HG03432 (cell line): Measurements from ENCODE around the gene SH3BP2.

Experiments
- ATAC-seq: cut with Tn5 transposase; IDR thresholded peaks from one replicate; pipeline ENCODE4 v1.9.1; 2021; ENCODE audit warnings: mild to moderate bottlenecking, moderate library complexity; ENCODE audit not compliant: unreplicated experiment

The SH3BP2 gene

DNA sequence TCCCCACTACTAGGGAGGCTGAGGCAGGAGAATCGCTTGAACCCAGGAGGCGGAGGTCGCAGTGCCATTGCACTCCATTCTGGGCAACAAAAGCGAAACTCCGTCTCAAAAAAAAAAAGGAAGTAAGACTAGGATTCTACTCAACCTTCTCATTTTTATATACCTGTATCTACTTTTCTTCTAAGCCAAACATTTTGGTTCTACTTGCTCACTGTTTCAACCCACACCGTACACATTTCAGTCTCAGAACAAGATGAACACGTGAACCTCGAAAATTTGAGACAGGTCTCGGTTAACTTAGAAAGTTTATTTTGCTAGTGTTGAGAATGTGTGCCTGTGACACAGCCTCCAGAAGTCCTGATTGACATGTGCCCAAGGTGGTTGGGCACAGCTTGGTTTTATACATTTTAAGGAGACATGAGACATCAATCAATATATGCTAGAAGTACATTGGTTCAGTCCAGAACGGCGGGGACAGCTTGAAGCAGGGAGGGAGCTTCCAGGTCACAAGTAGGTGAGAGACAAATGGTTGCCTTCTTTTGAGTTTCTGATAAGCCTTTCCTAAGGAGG is 54.5 kb downstream of the SH3BP2 start:
- no peak for ATAC-seq

DNA sequence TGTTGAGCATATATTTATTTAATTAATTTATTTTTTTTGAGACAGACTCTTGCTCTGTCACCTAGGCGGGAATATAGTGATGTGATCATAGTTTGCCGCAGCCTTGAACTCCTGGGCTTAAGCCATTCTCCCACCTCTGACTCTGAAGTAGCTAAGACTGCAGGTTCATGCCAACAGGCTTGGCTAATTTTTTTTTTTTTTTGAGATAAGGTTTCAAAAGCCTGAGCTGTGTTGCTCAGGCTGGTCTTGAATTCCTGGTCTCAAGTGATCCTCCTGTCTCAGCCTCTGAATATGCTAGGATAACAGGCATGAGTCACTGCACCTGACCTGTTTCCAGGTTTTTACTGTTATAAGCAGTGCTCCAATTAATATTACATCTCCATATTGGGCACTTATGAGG is 55.6 kb downstream of the SH3BP2 start:
- ATAC-seq, result no peak

DNA sequence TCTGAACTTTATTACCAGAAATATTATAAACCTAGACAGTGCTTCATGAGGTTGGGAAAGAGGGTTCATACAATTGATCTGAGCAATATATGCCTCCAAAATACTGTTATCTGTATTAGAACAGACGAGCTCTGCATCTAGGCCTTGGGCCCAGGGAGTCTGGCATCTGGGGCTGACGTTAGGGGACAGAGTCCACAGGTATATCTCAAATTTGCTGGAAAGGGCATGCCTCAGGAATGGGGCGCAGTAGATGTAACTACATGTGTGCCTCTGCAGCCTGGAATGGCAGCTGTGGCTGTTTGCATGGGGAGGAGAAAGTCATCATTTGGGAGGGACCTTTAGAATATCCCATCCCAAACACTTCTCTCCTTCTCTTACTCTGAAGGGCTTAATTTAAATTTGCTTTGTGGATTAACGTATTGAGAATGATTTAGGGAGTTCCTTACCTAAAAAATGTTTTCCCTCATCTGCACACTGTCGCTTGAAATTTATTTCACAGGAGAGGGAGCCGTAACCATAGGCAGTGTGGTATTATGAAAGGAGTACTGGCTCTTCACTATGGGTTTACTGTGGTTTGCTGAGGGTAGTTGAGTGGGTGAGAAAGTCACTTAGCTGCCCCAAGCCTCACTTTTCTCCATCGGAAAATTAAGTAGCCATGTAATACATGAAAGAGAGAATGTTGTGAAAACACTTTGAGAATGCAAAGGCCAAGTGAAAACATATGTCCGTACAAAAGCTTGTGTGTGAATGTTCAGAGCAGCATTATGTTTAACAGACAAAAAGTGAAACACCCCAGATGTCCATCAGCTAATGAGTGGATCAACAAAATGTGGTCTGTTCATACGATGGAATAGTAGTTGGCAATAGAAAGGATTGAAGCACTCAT is 56.6 kb downstream of the SH3BP2 start:
- no peak for ATAC-seq

DNA sequence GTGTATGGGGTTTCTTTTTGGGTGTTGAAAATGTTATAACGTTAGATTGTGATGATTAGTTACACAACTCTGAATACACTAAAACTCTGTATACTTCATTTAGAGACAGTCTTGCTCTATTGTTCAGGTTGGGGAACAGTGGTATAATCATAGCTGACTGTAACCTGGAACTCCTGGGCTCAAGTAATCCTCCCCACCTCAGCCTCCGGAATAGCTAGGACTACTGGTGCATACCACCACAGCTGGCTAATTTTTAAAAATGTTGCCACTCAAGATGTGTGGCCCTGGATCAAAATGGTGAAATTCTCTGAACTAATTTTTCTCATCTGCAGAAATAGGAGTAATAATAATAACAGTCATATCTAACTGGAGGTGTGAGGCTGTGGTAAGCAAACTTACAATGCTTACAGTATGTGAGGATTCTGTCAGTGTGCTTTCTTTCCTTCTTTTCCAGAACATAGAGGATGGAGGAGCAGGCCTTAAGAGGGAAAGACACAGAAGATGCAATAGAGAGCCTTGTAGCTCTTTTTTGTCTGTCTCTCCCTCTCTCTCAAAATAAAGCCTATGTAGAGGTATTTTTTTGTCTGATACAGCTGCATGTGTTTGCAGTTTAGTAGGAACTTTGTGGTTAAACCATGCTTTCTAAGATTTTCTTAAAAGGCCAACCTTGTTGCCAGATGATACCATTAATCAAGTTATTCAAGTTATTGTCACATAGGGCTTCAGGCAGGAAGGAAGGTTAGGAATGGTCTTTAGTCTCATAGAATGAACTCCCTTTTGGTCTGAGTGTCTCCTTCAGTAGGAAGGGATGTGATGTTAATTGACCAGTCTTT is 58.3 kb downstream of the SH3BP2 start:
- ATAC-seq, result no peak

DNA sequence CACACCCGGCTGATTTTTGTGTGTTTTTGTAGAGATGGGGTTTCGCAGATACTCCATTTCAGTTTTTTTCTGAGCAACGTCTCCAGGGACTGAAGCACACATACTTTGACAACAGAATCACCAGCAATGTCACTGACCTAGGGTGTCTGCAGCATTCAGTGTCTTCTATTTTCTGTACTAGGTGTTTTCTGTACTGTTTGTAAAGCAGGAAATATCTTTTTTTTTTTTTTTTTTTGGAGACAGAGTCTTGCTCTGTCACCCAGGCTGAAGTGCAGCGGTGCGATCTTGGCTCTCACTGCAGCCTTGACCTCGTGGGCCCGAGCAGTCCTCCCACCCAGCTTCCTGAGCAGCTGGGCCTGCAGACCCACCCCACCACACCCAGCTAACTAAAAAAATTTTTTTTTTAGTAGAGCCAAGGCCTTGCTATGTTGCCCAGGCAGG is 59.6 kb downstream of the SH3BP2 start:
- ATAC-seq, result peak; percentile 60

DNA sequence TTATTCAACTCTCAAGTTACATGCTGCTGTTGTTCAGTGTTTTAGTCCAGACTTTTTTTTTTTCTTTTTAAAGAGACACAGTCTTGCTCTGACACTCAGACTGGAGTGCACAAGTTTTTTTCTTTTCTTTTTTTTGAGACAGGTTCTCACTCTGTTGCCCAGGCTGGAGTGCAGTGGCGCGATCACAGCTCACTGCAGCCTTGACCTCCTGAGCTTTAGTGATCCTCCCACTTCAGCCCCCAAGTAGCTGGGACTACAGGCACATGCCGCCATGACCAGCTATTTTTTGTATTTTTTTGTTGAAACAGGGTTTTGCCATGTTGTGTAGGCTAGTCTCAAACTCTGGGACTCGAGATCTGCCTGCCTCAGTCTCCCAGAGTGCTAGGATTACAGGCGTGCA is 62.7 kb downstream of the SH3BP2 start:
- no peak for ATAC-seq

DNA sequence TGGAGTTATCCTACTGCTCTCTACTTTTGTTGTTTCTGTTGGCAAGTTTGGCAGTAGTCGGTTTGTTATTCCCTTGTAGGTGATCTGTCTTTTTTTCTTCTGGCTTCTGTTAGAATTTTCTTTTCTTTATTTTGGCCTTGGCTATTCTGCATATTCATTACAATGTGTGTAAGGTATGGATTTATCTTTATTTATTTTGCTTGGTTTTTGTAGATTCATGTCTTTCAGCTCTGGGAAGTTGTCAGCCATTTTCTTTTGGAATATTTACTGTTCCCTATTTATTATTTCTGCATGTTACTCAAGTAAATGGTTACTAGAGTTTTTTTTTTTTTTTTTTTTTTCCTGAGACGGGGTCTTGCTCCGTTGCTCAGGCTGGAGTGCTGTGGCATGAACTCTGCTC is 63.4 kb downstream of the SH3BP2 start:
- no peak for ATAC-seq

DNA sequence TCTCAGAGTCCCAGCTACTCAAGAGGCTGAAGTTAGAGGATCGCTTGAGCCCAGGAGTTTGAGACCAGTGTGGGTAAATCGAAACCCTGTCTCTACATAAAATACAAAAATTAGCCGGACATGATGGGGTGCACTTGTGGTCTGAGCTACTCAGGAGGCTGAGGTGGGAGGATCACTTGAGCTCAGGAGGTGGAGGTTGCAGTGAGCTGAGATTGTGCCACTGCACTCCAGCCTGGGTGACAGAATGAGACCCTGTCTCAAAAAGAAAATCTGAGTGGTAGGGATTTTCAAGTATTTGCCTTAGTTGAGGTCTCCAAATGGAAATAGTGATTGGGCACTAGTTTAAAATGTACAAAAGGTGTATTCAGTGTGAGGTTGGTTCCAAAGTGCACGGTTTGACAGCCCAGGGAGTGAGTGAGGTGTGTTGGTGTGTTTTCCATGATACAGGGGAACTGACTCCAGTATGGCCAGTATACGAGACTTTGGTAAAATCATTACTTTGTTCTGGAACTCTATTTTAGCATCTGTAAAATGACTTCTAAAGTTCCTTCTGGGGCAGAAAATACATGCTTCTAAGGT is 64.6 kb downstream of the SH3BP2 start:
- no peak for ATAC-seq

DNA sequence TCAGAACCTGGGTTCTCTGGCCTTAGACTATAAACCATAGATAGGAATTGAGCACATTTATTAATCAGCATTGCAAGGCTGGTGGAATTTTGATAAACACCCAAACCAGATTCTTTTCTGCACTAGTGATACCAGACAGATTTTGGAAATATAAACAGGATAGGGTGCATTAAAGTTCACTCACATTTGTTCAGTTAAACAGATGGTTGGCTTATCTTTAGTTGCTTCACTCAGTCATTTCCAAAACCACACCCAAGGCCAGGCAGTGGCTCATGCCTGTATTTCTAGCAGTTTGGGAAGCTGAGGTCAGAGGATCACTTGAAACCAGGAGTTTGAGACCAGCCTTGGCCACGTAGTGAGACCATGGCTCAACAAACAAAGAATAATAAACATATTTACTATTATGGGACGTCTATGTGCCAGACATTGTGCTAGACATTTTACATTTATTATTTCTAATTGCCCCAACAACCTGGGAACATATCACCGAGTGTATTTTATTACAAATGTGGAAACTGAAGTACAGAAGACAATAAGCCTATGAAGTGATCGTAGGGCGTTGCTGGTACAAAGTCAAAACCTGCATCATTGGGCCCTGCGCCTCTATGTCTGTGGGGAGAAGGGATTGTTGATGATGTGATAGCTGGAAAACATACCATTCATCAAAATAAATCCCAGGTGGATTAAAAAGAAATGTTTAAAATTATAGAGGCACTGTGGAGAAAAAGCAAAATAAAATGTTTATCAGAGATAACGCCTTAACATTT is 65.7 kb downstream of the SH3BP2 start:
- ATAC-seq, result no peak

DNA sequence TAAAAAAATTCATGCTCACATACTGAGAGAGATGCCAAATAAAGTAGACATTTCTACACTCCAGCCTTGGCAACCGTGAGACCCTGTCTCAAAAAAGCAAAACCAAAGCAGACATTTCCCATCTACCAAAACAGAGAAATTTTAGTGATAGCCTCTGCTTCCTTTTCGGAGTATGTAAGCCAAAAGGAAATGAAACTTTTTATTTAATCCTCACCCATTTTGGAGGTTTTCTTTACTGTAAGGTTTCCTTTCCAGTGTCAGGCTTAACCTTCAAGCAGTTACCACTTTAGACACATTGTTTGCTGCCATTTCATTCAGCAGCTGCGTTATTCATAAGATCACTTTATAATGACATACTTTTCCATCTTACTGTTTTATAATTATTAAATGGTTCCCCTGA is 66.6 kb downstream of the SH3BP2 start:
- ATAC-seq, result no peak

DNA sequence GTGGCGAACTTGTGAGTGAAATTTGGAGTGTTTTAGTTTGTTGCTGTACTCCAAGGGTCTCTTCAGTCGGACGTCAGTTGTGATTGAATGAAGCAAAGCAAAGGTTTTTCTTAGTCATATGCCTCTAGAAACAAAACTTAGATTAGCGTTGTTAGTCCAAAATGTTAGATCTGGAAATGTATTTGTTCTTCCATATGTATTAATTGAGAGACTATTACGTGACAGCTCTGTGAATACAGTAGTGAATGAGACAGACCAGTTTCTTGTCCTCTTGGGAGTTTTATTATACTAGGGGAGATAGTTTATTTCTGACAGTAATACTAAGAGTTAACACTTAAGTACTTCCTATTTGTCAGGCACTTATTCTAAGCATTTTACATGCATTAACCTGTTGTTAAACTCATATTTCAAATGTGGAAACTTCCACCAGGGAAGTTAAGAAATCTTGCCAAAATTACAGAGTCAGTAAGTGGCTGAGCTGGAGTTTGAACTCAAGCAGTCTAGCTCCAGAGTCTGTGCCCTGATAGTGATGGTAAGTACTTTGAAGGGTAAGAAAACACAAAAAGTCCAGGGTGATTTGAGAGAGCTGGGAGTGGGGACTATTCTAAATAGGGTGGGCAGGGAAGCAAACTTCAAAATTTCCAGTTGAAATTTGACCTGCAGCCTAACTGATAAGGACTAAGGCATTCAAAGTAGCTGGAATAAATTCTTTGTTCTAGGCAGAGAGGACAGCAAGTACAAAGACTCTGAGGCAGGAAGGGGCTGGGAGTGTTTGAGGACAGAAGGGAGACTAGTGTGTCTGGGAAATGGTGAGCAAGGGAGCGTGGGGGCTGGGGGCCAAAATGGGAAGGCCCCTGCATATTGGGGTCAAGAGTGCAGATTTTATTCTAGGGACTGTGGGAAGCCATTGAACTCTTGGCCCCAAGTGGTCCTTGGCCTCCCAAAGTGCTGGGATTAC is 67.8 kb downstream of the SH3BP2 start:
- no peak for ATAC-seq

DNA sequence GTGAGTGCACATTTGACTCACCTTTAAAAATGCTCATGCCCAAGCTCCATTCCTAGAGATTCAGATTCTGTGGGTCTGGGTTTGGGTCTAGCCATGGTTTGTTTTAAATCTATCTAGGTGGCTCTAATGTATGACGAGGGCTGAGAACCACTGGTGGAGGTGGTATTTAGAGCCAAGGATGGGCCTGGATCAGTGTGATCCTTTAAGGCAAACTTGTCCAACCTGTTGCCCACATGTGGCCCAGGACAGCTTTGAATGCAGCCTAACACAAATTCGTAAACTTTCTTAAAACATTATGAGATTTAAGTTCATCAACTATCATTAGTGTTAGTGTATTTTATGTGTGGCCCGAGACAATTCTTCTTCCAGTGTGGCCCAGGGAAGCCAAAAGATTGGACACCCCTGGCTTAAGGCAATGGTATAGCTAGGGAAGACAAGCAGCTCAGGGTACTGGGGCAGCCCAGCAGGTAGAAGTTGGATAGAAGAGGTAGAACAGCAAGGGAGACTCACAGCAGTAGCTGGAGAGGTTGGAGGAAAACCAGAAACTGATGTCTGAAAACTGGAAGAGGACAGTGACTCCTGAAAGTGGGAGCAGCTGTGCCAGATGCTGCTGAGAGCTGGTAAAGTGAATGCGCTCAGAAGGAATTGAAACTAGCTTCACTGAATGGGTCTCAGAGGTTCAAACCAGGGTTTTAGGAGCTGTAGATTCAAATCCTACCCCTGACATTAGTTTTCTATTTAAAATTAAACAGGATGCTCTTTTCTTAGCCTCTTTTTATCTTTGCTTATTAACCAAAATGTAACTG is 68.9 kb downstream of the SH3BP2 start:
- no peak for ATAC-seq

DNA sequence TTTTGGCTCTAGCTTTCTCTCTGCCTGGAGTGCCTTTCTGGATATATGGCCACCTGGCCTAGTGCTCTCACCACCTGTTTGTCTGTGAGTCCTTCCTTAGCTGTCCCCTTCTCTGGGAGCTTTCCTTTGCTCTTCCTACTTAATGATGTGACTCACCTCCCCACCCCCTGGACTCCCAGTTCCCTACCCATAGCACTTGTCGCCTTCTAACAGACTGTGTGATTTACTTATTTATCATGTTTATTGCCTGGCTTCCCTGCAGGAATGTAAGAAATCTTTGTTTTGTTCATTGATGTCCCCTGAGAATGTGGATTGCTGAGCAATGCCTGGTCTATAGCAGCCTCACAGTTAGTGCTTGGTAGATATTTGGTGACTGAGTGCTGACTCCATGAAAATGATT is 69.6 kb downstream of the SH3BP2 start:
- no peak for ATAC-seq

DNA sequence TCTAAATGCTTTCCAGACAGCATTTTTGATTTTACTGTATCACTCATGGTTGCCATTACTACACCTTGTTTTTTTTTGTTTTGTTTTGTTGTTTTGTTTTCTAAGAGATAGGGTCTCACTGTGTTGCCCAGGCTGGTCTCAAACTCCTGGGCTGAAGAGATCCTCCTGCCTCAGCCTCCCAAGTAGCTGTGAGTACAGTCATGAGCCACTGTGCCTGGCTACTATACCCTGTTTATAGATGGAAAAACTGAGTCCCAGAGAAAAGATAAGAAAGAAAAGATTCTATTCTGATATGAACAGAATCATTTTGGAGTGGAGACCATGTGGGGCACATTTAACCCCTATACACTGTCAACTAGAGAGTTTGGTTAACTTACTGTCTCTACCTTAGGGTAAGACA is 70.8 kb downstream of the SH3BP2 start:
- ATAC-seq, result no peak

DNA sequence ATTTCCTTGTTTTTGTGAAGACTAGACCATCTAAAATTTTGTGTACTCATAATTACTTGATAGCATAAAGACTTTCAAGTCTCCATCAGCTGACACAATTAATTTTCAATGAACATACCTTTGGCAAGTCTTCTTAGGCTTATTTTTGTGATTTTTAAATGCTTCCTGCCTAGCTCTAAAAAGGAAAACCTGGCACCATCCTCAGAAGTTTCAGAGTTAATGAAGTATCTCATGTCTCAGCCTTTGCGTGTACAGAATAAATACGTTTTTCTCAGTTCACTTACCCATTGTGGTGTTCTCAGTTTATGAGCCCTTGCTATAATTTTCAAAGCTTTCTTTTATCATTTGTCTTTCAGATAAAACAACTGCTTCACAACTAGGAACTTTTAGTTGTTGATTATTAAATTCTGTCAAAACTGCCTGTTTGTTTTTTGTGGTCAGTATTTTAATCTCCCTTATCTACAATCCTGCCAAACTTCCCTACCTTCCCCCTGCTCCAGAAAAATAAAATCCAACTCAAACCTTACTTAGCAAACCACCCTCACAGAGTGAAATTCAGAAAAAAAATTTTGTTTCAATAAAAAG is 72.4 kb downstream of the SH3BP2 start:
- no peak for ATAC-seq

DNA sequence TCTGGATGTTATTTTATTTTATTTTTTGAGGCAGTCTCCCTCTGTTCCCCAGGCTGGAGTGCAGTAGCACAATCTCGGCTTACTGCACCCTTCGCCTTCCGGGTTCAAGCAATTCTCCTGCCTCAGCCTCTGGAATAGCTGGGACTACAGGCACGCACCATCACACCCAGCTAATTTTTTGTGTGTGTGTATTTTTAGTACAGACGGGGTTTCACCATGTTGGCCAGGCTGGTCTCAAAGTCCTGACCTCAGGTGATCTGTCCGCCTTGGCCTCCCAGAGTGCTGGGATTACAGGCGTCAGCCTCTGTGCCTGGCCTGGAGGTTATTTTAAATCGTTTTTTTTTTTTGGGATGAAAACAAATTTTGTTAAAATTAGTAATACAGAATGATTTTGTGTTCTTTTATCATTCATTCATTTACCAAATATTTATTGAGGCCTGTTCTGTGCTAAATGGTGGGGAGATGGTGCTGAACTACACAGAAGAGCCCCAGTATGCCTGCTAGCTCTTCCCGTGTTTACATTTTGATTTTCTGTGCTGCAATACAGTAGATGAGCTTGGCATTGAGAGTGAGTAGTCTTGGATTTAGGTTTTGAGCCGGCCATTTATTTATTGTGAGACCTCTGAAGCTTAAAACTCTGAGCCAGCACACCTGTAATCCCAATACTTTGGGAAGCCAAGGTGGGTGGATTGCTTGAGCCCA is 73.4 kb downstream of the SH3BP2 start:
- no peak for ATAC-seq

DNA sequence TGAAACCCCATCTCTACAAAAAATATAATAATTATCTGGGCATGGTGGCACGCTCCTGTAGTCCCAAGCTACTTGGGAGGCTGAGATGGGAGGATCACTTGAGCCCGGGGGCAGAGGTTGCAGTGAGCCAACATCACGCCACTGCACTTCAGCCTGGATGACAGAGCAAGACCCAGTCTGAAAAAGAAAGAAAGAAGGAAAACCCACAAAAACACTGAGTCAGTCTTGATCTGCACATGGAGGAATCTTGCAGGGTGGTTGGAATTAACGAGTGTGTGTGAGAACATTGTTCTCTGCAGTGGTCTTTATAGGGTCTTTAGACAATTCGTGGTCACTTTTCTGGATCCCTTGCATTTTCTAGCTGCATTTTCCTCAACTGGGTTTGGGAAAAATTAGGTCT is 74.0 kb downstream of the SH3BP2 start:
- ATAC-seq, result no peak
